Psoas muscle (tissue), 8 donors: ENCODE results near the gene RAB11B. TPM values are rescaled to one million over a fixed set of nuclear protein-coding genes. Genes with fewer than 3 reads are reported as not detected.

Source experiments
- ATAC-seq, 4 donors: fragments of 200-7000 bp; cut with Tn5 transposase; one replicate each; pipeline ENCODE4 v1.9.1; 2020; ENCODE audit warnings: moderate library complexity in 3 of 4, mild to moderate bottlenecking in 2 of 4
- DNase-seq, 2 donors: peaks; one replicate each; pipeline ENCODE4 v3.0.0-alpha.2; 2020
- H3K27ac ChIP-seq: fragments of 200-600 bp; one replicate; pipeline ENCODE4 v1.8.0; 2022
- H3K27me3 ChIP-seq, 3 donors: fragments of 200-600 bp in 1 of 3; one replicate each; pipeline versions ENCODE4 v1.6.1 to v1.8.0; 2013 to 2022; ENCODE audit warnings: low read length in 2 of 3, mild to moderate bottlenecking in 2 of 3, moderate library complexity in 1 of 3; ENCODE audit not compliant: insufficient read depth in 3 of 3
- H3K36me3 ChIP-seq, 2 donors: fragments of 200-600 bp in 1 of 2; one replicate each; pipeline versions ENCODE4 v1.6.1 to v1.8.0; 2013 to 2022; ENCODE audit warnings: low read depth in 1 of 2, mild to moderate bottlenecking in 1 of 2, moderate library complexity in 1 of 2; ENCODE audit not compliant: insufficient read depth in 1 of 2
- H3K4me1 ChIP-seq: fragments of 200-600 bp; one replicate; pipeline ENCODE4 v1.8.0; 2022
- H3K4me3 ChIP-seq: fragments of 200-600 bp; one replicate; pipeline ENCODE4 v1.8.0; 2022; ENCODE audit warnings: mild to moderate bottlenecking
- H3K9me3 ChIP-seq: fragments of 200-600 bp; one replicate; pipeline ENCODE4 v1.8.0; 2022
- CTCF ChIP-seq: fragments of 200-600 bp; IDR thresholded peaks from one replicate; pipeline ENCODE4 v1.8.0; 2022; ENCODE audit warnings: antibody characterized with exemption
- WGBS, 3 donors: extraction: QIAGEN DNeasy Blood & Tissue Kit; methylation state at CpG; one replicate each; pipeline versions ENCODE4 v1.1.6 to v1.1.7; 2013; 5-methylcytosine and 5-hydroxymethylcytosine counted together
- intact Hi-C, 2 donors: fragments of 100-400 bp; cut with DNase I; formaldehyde crosslinking; loops; one replicate each; pipeline versions ENCODE4 v1.11.0 to v1.14.2; 2022
- polyA plus RNA-seq, 3 donors: library from polyadenylated mRNA; stranded (reverse); fragments of 200-250 nt; gene quantifications; one replicate each; pipeline ENCODE4 v1.2.3, GENCODE V29; 2013
- total RNA-seq, 4 donors: library from RNA; stranded (reverse); fragmentation: NEBNext Ultra II Directional in 2 of 4; extraction: Animal tissue kit (Norgen Biotek cat#: 25700) in 2 of 4; gene quantifications; one replicate each; pipeline versions ENCODE4 v1.2.1 to v1.2.4, GENCODE V29; 2021 to 2023
- donor health status: healthy with polysubstance abuse.
- donor health status: DM: no; HTN: no; CAD: no; lungs with moderate emphysema.
- donor health status: Bipolar disorder and iron deficiency.
- donor health status: healthy.
- donor health status: DM: yes; HTN: yes; CAD: no.
- donor health status: DM: no; HTN: no; CAD: no.
- donor health status: DM: no; HTN: no; CAD: no.
- donor health status: DM: yes; HTN: yes; CAD: no.

Gene RAB11B
- total and polyA plus RNA-seq, 7 donors = 43.9 to 130 (median 77.1) TPM

GRCh38 chr19:8357007-8357521, 33.1 kb upstream of the RAB11B start:
- intact Hi-C loops = loop anchor here (2.0 to 5.0 kb wide), 2 partner anchors 38 to 105 kb away; no protein-coding TSS in a partner anchor
- Histone ChIP-seq H3K4me1 (peaks cover 29% of the 10 kb centered on the region), H3K27ac (no peak overlapping the region), H3K9me3 (no peaks in the 10 kb centered on the region), H3K36me3 (no peaks in the 10 kb centered on the region), H3K27me3 (no peaks in the 10 kb centered on the region), H3K4me3 (no peak overlapping the region)
- WGBS, 3 donors = 54 to 71% (median 56%) methylated on average over 4 of the region's 4 CpGs
- ATAC-seq (no peak), DNase-seq (peak in 1 of 2 donors; percentile 9)
- no peak for TF ChIP-seq CTCF

GRCh38 chr19:8358948-8359347, 31.2 kb upstream of the RAB11B start:
- no peaks in the 10 kb centered on the region for H3K27me3 ChIP-seq
- peaks cover 34% of the 10 kb centered on the region for H3K4me1 ChIP-seq
- no peaks in the 10 kb centered on the region for H3K9me3 ChIP-seq
- WGBS, 3 donors = 90 to 97% (median 93%) methylated on average over 6 of the region's 6 CpGs
- TF ChIP-seq CTCF = no peak
- ATAC-seq (no peak), DNase-seq (no peak)
- no peak overlapping the region for H3K27ac ChIP-seq
- H3K36me3 ChIP-seq = no peaks in the 10 kb centered on the region
- intact Hi-C loops = loop anchor here in 1 of 2 donors (5.0 kb wide), 1 partner anchor 103 kb away; no protein-coding TSS in a partner anchor
- H3K4me3 ChIP-seq = no peak overlapping the region

GRCh38 chr19:8360196-8360595, 30.0 kb upstream of the RAB11B start:
- ATAC-seq (no peak), DNase-seq (peak in 1 of 2 donors; percentile 35)
- WGBS, 3 donors = 70 to 87% (median 78%) methylated on average over 8 of the region's 8 CpGs
- no peaks in the 10 kb centered on the region for H3K9me3 ChIP-seq
- intact Hi-C loops = loop anchor here in 1 of 2 donors (5.0 kb wide), 1 partner anchor 87 kb away; no protein-coding TSS in a partner anchor
- H3K4me1 ChIP-seq = peaks cover 26% of the 10 kb centered on the region
- H3K27me3 ChIP-seq = no peaks in the 10 kb centered on the region
- H3K27ac ChIP-seq = no peak overlapping the region
- TF ChIP-seq CTCF = no peak
- H3K4me3 ChIP-seq = no peak overlapping the region
- no peaks in the 10 kb centered on the region for H3K36me3 ChIP-seq

- 8 to 17% (median 10%) methylated on average over 12 of the region's 12 CpGs for WGBS, 3 donors
- intact Hi-C loops = loop anchor here (2.0 to 5.0 kb wide), 2 partner anchors 29 to 85 kb away; partner anchors contain the start of gene RAB11B (in 2 of the 2)
- no peaks in the 10 kb centered on the region for H3K27me3 ChIP-seq
These were observed 28.0 kb upstream of the RAB11B start for GRCh38 chr19:8361921-8362793.

More at GRCh38 chr19:8361921-8362793, 28.0 kb upstream of the RAB11B start:
- peak overlapping the region; percentile 84 for H3K4me3 ChIP-seq
- H3K27ac ChIP-seq = peak overlapping the region; percentile 93
- peaks cover 0 to 4% of the 10 kb centered on the region in 2 donors for H3K36me3 ChIP-seq
- DNase-seq (peak; percentile 97 to 98), ATAC-seq (peak; percentile 76 to 84 (median 82))
- peaks cover 40% of the 10 kb centered on the region for H3K4me1 ChIP-seq
- no peaks in the 10 kb centered on the region for H3K9me3 ChIP-seq
- no peak for TF ChIP-seq CTCF
